ENCODE data around the gene RXFP2. TPM values are rescaled to one million over a fixed set of nuclear protein-coding genes. Genes with fewer than 3 reads are reported as not detected.

RXFP2 gene
- total RNA-seq, 2 donors from 2014 or later, result not detected

GRCh38 chr13:31781064-31781463 is 41.7 kb downstream of the RXFP2 start:
- Histone ChIP-seq H3K9me3 (ENCODE audit: control insufficient read depth, low read length) (no peaks in the 10 kb centered on the region), H3K27ac (ENCODE audit: low read depth, low read length) (no peak overlapping the region), H3K4me3 (ENCODE audit: low read length) (no peak overlapping the region), H3K9ac (ENCODE audit: extremely low read depth, low read length, poor library complexity, severe bottlenecking) (no peak overlapping the region), H3K36me3 (ENCODE audit: control insufficient read depth, insufficient read depth, low read length) (no peaks in the 10 kb centered on the region), H3K4me1 (ENCODE audit: control insufficient read depth, insufficient read depth, low read length) (no peaks in the 10 kb centered on the region), H3K27me3 (ENCODE audit: control insufficient read depth, insufficient read depth, low read length, poor library complexity, severe bottlenecking) (no peaks in the 10 kb centered on the region)
- H3K27ac Mint-ChIP-seq, result no peak overlapping the region
- H3K4me1 Mint-ChIP-seq, result no peaks in the 10 kb centered on the region
- peaks cover 2% of the 10 kb centered on the region for H3K27me3 Mint-ChIP-seq (ENCODE audit: insufficient read depth)
- no peaks in the 10 kb centered on the region for H3K36me3 Mint-ChIP-seq (ENCODE audit: low read depth)
- H3K4me3 Mint-ChIP-seq, result no peak overlapping the region
- no peak for DNase-seq
- WGBS, 2 experiments (ENCODE audit: insufficient coverage in 1 of 2, insufficient read length in 1 of 2), result 92 to 100% methylated on average over 1 to 2 of the region's 4 CpGs
- H3K9me3 Mint-ChIP-seq, result no peaks in the 10 kb centered on the region
- no peak for TF ChIP-seq CTCF (conservative IDR thresholded peaks at IDR 0.05)

- no peaks in the 10 kb centered on the region for H3K4me1 Mint-ChIP-seq
- TF ChIP-seq CTCF (conservative IDR thresholded peaks at IDR 0.05), result no peak
- 77 to 85% methylated on average over 4 to 7 of the region's 7 CpGs for WGBS, 2 experiments (ENCODE audit: insufficient coverage in 1 of 2, insufficient read length in 1 of 2)
- H3K4me1 ChIP-seq (ENCODE audit: control insufficient read depth, insufficient read depth, low read length), result no peaks in the 10 kb centered on the region
- no peaks in the 10 kb centered on the region for H3K27me3 ChIP-seq (ENCODE audit: control insufficient read depth, insufficient read depth, low read length, poor library complexity, severe bottlenecking)
- no peaks in the 10 kb centered on the region for H3K9me3 ChIP-seq (ENCODE audit: control insufficient read depth, low read length)
- no peak overlapping the region for H3K9ac ChIP-seq (ENCODE audit: extremely low read depth, low read length, poor library complexity, severe bottlenecking)
- no peak overlapping the region for H3K4me3 ChIP-seq (ENCODE audit: low read length)
- no peak overlapping the region for H3K27ac ChIP-seq (ENCODE audit: low read depth, low read length)
- no peak overlapping the region for H3K27ac Mint-ChIP-seq
- no peaks in the 10 kb centered on the region for H3K36me3 Mint-ChIP-seq (ENCODE audit: low read depth)
- no peak for DNase-seq
- H3K27me3 Mint-ChIP-seq (ENCODE audit: insufficient read depth), result peaks cover 2% of the 10 kb centered on the region
- no peaks in the 10 kb centered on the region for H3K36me3 ChIP-seq (ENCODE audit: control insufficient read depth, insufficient read depth, low read length)
- no peaks in the 10 kb centered on the region for H3K9me3 Mint-ChIP-seq
- H3K4me3 Mint-ChIP-seq, result no peak overlapping the region
Measured at GRCh38 chr13:31786011-31786410, 46.7 kb downstream of the RXFP2 start.

- Mint-ChIP-seq H3K4me1 (no peaks in the 10 kb centered on the region), H3K4me3 (no peak overlapping the region), H3K9me3 (no peaks in the 10 kb centered on the region), H3K36me3 (ENCODE audit: low read depth) (no peaks in the 10 kb centered on the region), H3K27me3 (ENCODE audit: insufficient read depth) (no peaks in the 10 kb centered on the region), H3K27ac (no peak overlapping the region)
- no peaks in the 10 kb centered on the region for H3K4me1 ChIP-seq (ENCODE audit: control insufficient read depth, insufficient read depth, low read length)
- no peak for TF ChIP-seq CTCF (conservative IDR thresholded peaks at IDR 0.05)
- no peak overlapping the region for H3K27ac ChIP-seq (ENCODE audit: low read depth, low read length)
- H3K9ac ChIP-seq (ENCODE audit: extremely low read depth, low read length, poor library complexity, severe bottlenecking), result no peak overlapping the region
- no peaks in the 10 kb centered on the region for H3K9me3 ChIP-seq (ENCODE audit: control insufficient read depth, low read length)
- 81 to 100% methylated on average over 1 to 2 of the region's 2 CpGs for whole genome bisulfite sequencing, 2 experiments (ENCODE audit: insufficient coverage in 1 of 2, insufficient read length in 1 of 2)
- H3K27me3 ChIP-seq (ENCODE audit: control insufficient read depth, insufficient read depth, low read length, poor library complexity, severe bottlenecking), result no peaks in the 10 kb centered on the region
- DNase-seq, result no peak
- H3K36me3 ChIP-seq (ENCODE audit: control insufficient read depth, insufficient read depth, low read length), result no peaks in the 10 kb centered on the region
- no peak overlapping the region for H3K4me3 ChIP-seq (ENCODE audit: low read length)
Measured at GRCh38 chr13:31790992-31791391, 51.7 kb downstream of the RXFP2 start.
